ACC112 (cell line): ENCODE results near the gene VPS54.

Experiments used
- H2AFZ ChIP-seq: fragments of 200-600 bp; sonication (generic); one replicate; pipeline ENCODE4 v1.6.0; 2017; ENCODE audit warnings: antibody characterized with exemption, low read length; ENCODE audit not compliant: unreplicated experiment
- H3K27ac ChIP-seq: fragments of 200-600 bp; sonication (generic); 2 replicates; pipeline ENCODE4 v1.5.1; 2014; ENCODE audit warnings: low read depth, mild to moderate bottlenecking, antibody characterized with exemption, low read length, moderate library complexity
- H3K27me3 ChIP-seq: fragments of 200-600 bp; sonication (generic); 2 replicates; pipeline ENCODE4 v1.6.1; 2014; ENCODE audit warnings: mild to moderate bottlenecking, antibody characterized with exemption, low read length, moderate library complexity, mixed read lengths; ENCODE audit not compliant: insufficient read depth
- H3K36me3 ChIP-seq: fragments of 200-600 bp; sonication (generic); 2 replicates; pipeline ENCODE4 v1.6.1; 2016; ENCODE audit warnings: mild to moderate bottlenecking, antibody characterized with exemption, low read length, moderate library complexity, mixed read lengths; ENCODE audit not compliant: insufficient read depth
- H3K4me1 ChIP-seq: fragments of 200-600 bp; sonication (generic); one replicate; pipeline ENCODE4 v1.6.1; 2016; ENCODE audit warnings: low read length, mixed read lengths; ENCODE audit not compliant: insufficient read depth, unreplicated experiment, control insufficient read depth
- H3K4me3 ChIP-seq: fragments of 200-600 bp; sonication (generic); 2 replicates; pipeline ENCODE4 v1.5.1; 2014; ENCODE audit warnings: mild to moderate bottlenecking, low read depth, low read length
- H3K79me2 ChIP-seq: fragments of 200-600 bp; sonication (generic); one replicate; pipeline ENCODE4 v1.6.0; 2016; ENCODE audit warnings: low read length; ENCODE audit not compliant: control insufficient read depth, unreplicated experiment, insufficient read depth

Gene VPS54

GRCh38 chr2:63871864-63872263 lies 147.4 kb downstream of the VPS54 start:
- no peaks in the 10 kb centered on the region for H3K27me3 ChIP-seq
- peaks cover 26% of the 10 kb centered on the region for H3K4me1 ChIP-seq
- H3K27ac ChIP-seq, result peak overlapping the region; percentile 39
- peaks cover 68% of the 10 kb centered on the region for H3K79me2 ChIP-seq
- peaks cover 41% of the 10 kb centered on the region for H3K36me3 ChIP-seq
- no peak overlapping the region for H2AFZ ChIP-seq
- H3K4me3 ChIP-seq, result no peak overlapping the region

- Histone ChIP-seq H2AFZ (no peak overlapping the region), H3K36me3 (peaks cover 41% of the 10 kb centered on the region), H3K4me3 (no peak overlapping the region), H3K27me3 (no peaks in the 10 kb centered on the region), H3K4me1 (peaks cover 36% of the 10 kb centered on the region), H3K27ac (peak overlapping the region; percentile 52), H3K79me2 (peaks cover 66% of the 10 kb centered on the region)
These were observed 148.5 kb downstream of the VPS54 start for GRCh38 chr2:63870679-63871078.

- no peak overlapping the region for H2AFZ ChIP-seq
- H3K27ac ChIP-seq, result 0 out of 2 replicates have a peak overlapping the region, but pooled peaks have one; percentile 15
These were observed 153.1 kb downstream of the VPS54 start for GRCh38 chr2:63866009-63866709.

GRCh38 chr2:63865159-63865799 lies 153.9 kb downstream of the VPS54 start:
- Histone ChIP-seq H3K27me3 (no peaks in the 10 kb centered on the region), H3K27ac (no peak overlapping the region), H3K36me3 (peaks cover 32% of the 10 kb centered on the region), H3K4me1 (peaks cover 44% of the 10 kb centered on the region), H3K79me2 (peaks cover 57% of the 10 kb centered on the region), H2AFZ (no peak overlapping the region), H3K4me3 (no peak overlapping the region)

More at GRCh38 chr2:63866009-63866709, 153.1 kb downstream of the VPS54 start:
- peaks cover 31% of the 10 kb centered on the region for H3K36me3 ChIP-seq
- no peak overlapping the region for H3K4me3 ChIP-seq
- peaks cover 57% of the 10 kb centered on the region for H3K79me2 ChIP-seq
- no peaks in the 10 kb centered on the region for H3K27me3 ChIP-seq
- peaks cover 50% of the 10 kb centered on the region for H3K4me1 ChIP-seq

- H2AFZ ChIP-seq, result no peak overlapping the region
- no peak overlapping the region for H3K27ac ChIP-seq
- peaks cover 59% of the 10 kb centered on the region for H3K79me2 ChIP-seq
- H3K36me3 ChIP-seq, result peaks cover 45% of the 10 kb centered on the region
- peaks cover 38% of the 10 kb centered on the region for H3K4me1 ChIP-seq
- H3K27me3 ChIP-seq, result no peaks in the 10 kb centered on the region
- H3K4me3 ChIP-seq, result no peak overlapping the region
These were observed 155.5 kb downstream of the VPS54 start for GRCh38 chr2:63863707-63864106.

GRCh38 chr2:63862806-63863205 lies 156.4 kb downstream of the VPS54 start:
- no peaks in the 10 kb centered on the region for H3K27me3 ChIP-seq
- peaks cover 48% of the 10 kb centered on the region for H3K36me3 ChIP-seq
- H3K27ac ChIP-seq, result peak overlapping the region; percentile 10
- peaks cover 38% of the 10 kb centered on the region for H3K4me1 ChIP-seq
- no peak overlapping the region for H3K4me3 ChIP-seq
- no peak overlapping the region for H2AFZ ChIP-seq
- H3K79me2 ChIP-seq, result peaks cover 55% of the 10 kb centered on the region

- H3K27ac ChIP-seq, result no peak overlapping the region
- H3K4me3 ChIP-seq, result no peak overlapping the region
- H3K79me2 ChIP-seq, result peaks cover 50% of the 10 kb centered on the region
- no peaks in the 10 kb centered on the region for H3K27me3 ChIP-seq
- peaks cover 35% of the 10 kb centered on the region for H3K4me1 ChIP-seq
- no peak overlapping the region for H2AFZ ChIP-seq
- H3K36me3 ChIP-seq, result peaks cover 55% of the 10 kb centered on the region
These were observed 157.9 kb downstream of the VPS54 start for GRCh38 chr2:63861220-63861822.

- H3K4me3 ChIP-seq, result no peak overlapping the region
- H3K27me3 ChIP-seq, result no peaks in the 10 kb centered on the region
- peaks cover 25% of the 10 kb centered on the region for H3K4me1 ChIP-seq
- H3K79me2 ChIP-seq, result peaks cover 53% of the 10 kb centered on the region
- H3K36me3 ChIP-seq, result peaks cover 43% of the 10 kb centered on the region
- no peak overlapping the region for H2AFZ ChIP-seq
- no peak overlapping the region for H3K27ac ChIP-seq
These were observed 160.9 kb downstream of the VPS54 start for GRCh38 chr2:63858291-63858690.

GRCh38 chr2:63856303-63856603 lies 163.0 kb downstream of the VPS54 start:
- H3K79me2 ChIP-seq, result peaks cover 59% of the 10 kb centered on the region
- H3K36me3 ChIP-seq, result peaks cover 35% of the 10 kb centered on the region

GRCh38 chr2:63855418-63856302 lies 163.6 kb downstream of the VPS54 start:
- Histone ChIP-seq H2AFZ (no peak overlapping the region), H3K36me3 (peaks cover 35% of the 10 kb centered on the region), H3K4me1 (peaks cover 36% of the 10 kb centered on the region), H3K4me3 (no peak overlapping the region), H3K79me2 (peaks cover 65% of the 10 kb centered on the region), H3K27me3 (no peaks in the 10 kb centered on the region), H3K27ac (no peak overlapping the region)

More at GRCh38 chr2:63856303-63856603, 163.0 kb downstream of the VPS54 start:
- H3K27ac ChIP-seq, result no peak overlapping the region
- no peaks in the 10 kb centered on the region for H3K27me3 ChIP-seq
- no peak overlapping the region for H2AFZ ChIP-seq
- no peak overlapping the region for H3K4me3 ChIP-seq
- H3K4me1 ChIP-seq, result peaks cover 32% of the 10 kb centered on the region
